H9 (cell line): ENCODE results near the gene ARAP1. TPM values are rescaled to one million over a fixed set of nuclear protein-coding genes. Genes with fewer than 3 reads are reported as not detected.

Experiments used
- DNase-seq: peaks from one replicate; pipeline ENCODE4 v3.0.0-alpha.2; 2017
- H2AFZ ChIP-seq: one replicate; pipeline ENCODE4 v1.6.1; 2013; ENCODE audit warnings: mild to moderate bottlenecking, low read length, control low read depth, moderate library complexity
- H2AK5ac ChIP-seq: 2 replicates; pipeline ENCODE4 v1.6.1; 2013; ENCODE audit warnings: low read length, control low read depth, mixed read lengths; ENCODE audit not compliant: insufficient read length
- H2BK120ac ChIP-seq: one replicate; pipeline ENCODE4 v1.6.1; 2013; ENCODE audit warnings: low read depth, mild to moderate bottlenecking, low read length, control low read depth, inconsistent platforms; ENCODE audit not compliant: poor library complexity, severe bottlenecking
- H2BK12ac ChIP-seq: 2 replicates; pipeline ENCODE4 v1.6.1; 2013; ENCODE audit warnings: low read length, control low read depth, mixed read lengths, low read depth; ENCODE audit not compliant: insufficient read length
- H2BK15ac ChIP-seq: 2 replicates; pipeline ENCODE4 v1.6.1; 2013; ENCODE audit warnings: low read depth, low read length, control low read depth
- H2BK20ac ChIP-seq: one replicate; pipeline ENCODE4 v1.6.1; 2013; ENCODE audit warnings: low read depth, mild to moderate bottlenecking, low read length, control low read depth, inconsistent platforms; ENCODE audit not compliant: poor library complexity, severe bottlenecking
- H2BK5ac ChIP-seq: 2 replicates; pipeline ENCODE4 v1.6.1; 2013; ENCODE audit warnings: low read length, control low read depth, mixed read lengths; ENCODE audit not compliant: insufficient read length
- H3K14ac ChIP-seq: 2 replicates; pipeline ENCODE4 v1.6.1; 2013; ENCODE audit warnings: low read length, control low read depth; ENCODE audit not compliant: insufficient read depth
- H3K18ac ChIP-seq: 2 replicates; pipeline ENCODE4 v1.6.1; 2013; ENCODE audit warnings: low read depth, mild to moderate bottlenecking, mixed read lengths, low read length, control low read depth; ENCODE audit not compliant: insufficient read length
- H3K23ac ChIP-seq: 2 replicates; pipeline ENCODE4 v1.6.1; 2013; ENCODE audit warnings: low read length, control low read depth, mixed read lengths, low read depth; ENCODE audit not compliant: insufficient read length
- H3K23me2 ChIP-seq: 2 replicates; pipeline ENCODE4 v1.6.1; 2013; ENCODE audit warnings: low read depth, mild to moderate bottlenecking, mixed read lengths, low read length, control low read depth; ENCODE audit not compliant: insufficient read length, poor library complexity, severe bottlenecking
- H3K27ac ChIP-seq: 2 replicates; pipeline ENCODE4 v1.5.1; 2013; ENCODE audit warnings: low read length, control low read depth, mixed read lengths, low read depth; ENCODE audit not compliant: insufficient read length
- H3K27me3 ChIP-seq: 2 replicates; pipeline ENCODE4 v1.6.1; 2013; ENCODE audit warnings: low read length, control low read depth, inconsistent platforms; ENCODE audit not compliant: insufficient read depth
- H3K4ac ChIP-seq: 2 replicates; pipeline ENCODE4 v1.6.1; 2013; ENCODE audit warnings: low read depth, mild to moderate bottlenecking, control low read depth, inconsistent platforms, low read length, moderate library complexity
- H3K4me1 ChIP-seq: 2 replicates; pipeline ENCODE4 v1.6.1; 2013; ENCODE audit warnings: low read length, control low read depth, inconsistent platforms; ENCODE audit not compliant: insufficient read depth
- H3K4me2 ChIP-seq: 2 replicates; pipeline ENCODE4 v1.6.1; 2013; ENCODE audit warnings: low read length, control low read depth, mixed read lengths; ENCODE audit not compliant: insufficient read length, insufficient read depth
- H3K56ac ChIP-seq: 2 replicates; pipeline ENCODE4 v1.6.1; 2013; ENCODE audit warnings: low read depth, mild to moderate bottlenecking, mixed read lengths, low read length, control low read depth; ENCODE audit not compliant: insufficient read length
- H3K79me1 ChIP-seq: 2 replicates; pipeline ENCODE4 v1.6.1; 2013; ENCODE audit warnings: low read depth, mild to moderate bottlenecking, moderate library complexity, low read length, control low read depth, inconsistent platforms; ENCODE audit not compliant: insufficient read depth, poor library complexity, severe bottlenecking
- H3K79me2 ChIP-seq: 2 replicates; pipeline ENCODE4 v1.6.1; 2013; ENCODE audit warnings: low read length, control low read depth, inconsistent platforms; ENCODE audit not compliant: insufficient read depth
- H3K9ac ChIP-seq: 2 replicates; pipeline ENCODE4 v1.6.1; 2013; ENCODE audit warnings: low read length, control low read depth, mixed read lengths; ENCODE audit not compliant: insufficient read length; ENCODE audit errors: extremely low read depth
- H3K9me3 ChIP-seq: one replicate; pipeline ENCODE4 v1.6.1; 2013; ENCODE audit warnings: low read depth, low read length, inconsistent platforms; ENCODE audit not compliant: control insufficient read depth
- H3T11ph ChIP-seq: one replicate; pipeline ENCODE4 v1.6.1; 2013; ENCODE audit warnings: mild to moderate bottlenecking, low read length, control low read depth, inconsistent platforms
- H4K20me1 ChIP-seq: one replicate; pipeline ENCODE4 v1.6.1; 2013; ENCODE audit not compliant: control insufficient read depth, insufficient read length, insufficient read depth
- H4K5ac ChIP-seq: 2 replicates; pipeline ENCODE4 v1.6.1; 2013; ENCODE audit warnings: low read depth, mild to moderate bottlenecking, mixed read lengths, low read length, control low read depth; ENCODE audit not compliant: insufficient read length
- H4K8ac ChIP-seq: replicated peaks from 2 replicates; pipeline ENCODE4 v1.6.1; 2013; ENCODE audit warnings: low read length, control low read depth, mixed read lengths, low read depth; ENCODE audit not compliant: insufficient read length
- H4K91ac ChIP-seq: 2 replicates; pipeline ENCODE4 v1.6.1; 2013; ENCODE audit warnings: low read depth, mild to moderate bottlenecking, moderate library complexity, mixed read lengths, low read length, control low read depth; ENCODE audit not compliant: insufficient read length
- H3K27ac Mint-ChIP-seq, 3 experiments: 2 replicates in 2 of 3; 3 replicates in 1 of 3; pipeline ENCODE4 v1.8.0; 2020 to 2021; ENCODE audit warnings: mixed read lengths in 3 of 3, mild to moderate bottlenecking in 1 of 3, moderate library complexity in 1 of 3
- H3K27me3 Mint-ChIP-seq: 2 replicates; pipeline ENCODE4 v1.8.0; 2021; ENCODE audit warnings: low read depth, mild to moderate bottlenecking, moderate library complexity, mixed read lengths
- H3K36me3 Mint-ChIP-seq, 3 experiments: 2 replicates in 2 of 3; 3 replicates in 1 of 3; pipeline ENCODE4 v1.8.0; 2020 to 2021; ENCODE audit warnings: low read depth in 3 of 3, mixed read lengths in 3 of 3; ENCODE audit not compliant: insufficient read depth in 1 of 3
- H3K4me1 Mint-ChIP-seq, 2 experiments: 2 replicates each; pipeline ENCODE4 v1.8.0; 2020; ENCODE audit warnings: mixed read lengths in 2 of 2
- H3K4me3 Mint-ChIP-seq, 2 experiments: 2 replicates in 1 of 2; 3 replicates in 1 of 2; pipeline ENCODE4 v1.8.0; 2020 to 2021; ENCODE audit warnings: mild to moderate bottlenecking in 2 of 2, mixed read lengths in 2 of 2, moderate library complexity in 1 of 2
- H3K9me3 Mint-ChIP-seq, 2 experiments: 2 replicates in 1 of 2; 3 replicates in 1 of 2; pipeline ENCODE4 v1.8.0; 2020; ENCODE audit warnings: mild to moderate bottlenecking in 2 of 2, mixed read lengths in 2 of 2, moderate library complexity in 1 of 2
- WGBS: extraction: QIAGEN DNeasy Blood & Tissue Kit; methylation state at CpG from one replicate; pipeline ENCODE4 v1.1.7; 2013; ENCODE audit warnings: missing lambda C conversion rate, low lambda C conversion rate, mixed read lengths; ENCODE audit not compliant: insufficient read length; ENCODE audit errors: extremely low coverage; 5-methylcytosine and 5-hydroxymethylcytosine counted together
- total RNA-seq: library from RNA; stranded (reverse); gene quantifications from 2 replicates; pipeline ENCODE4 v1.2.1, GENCODE V29; 2021
- TF ChIP-seq, protein P1 (sequence below): fragments of 200-600 bp; sonication (generic); conservative IDR thresholded peaks from 3 replicates; pipeline ENCODE4 v1.8.0; 2021; ENCODE audit warnings: antibody characterized with exemption, mild to moderate bottlenecking

The ARAP1 gene
- total RNA-seq, 1 experiment from 2014 or later = 59.4 TPM

GRCh38 chr11:72682238-72682857 is 69.9 kb downstream of the ARAP1 start:
- H3K9ac ChIP-seq = no peak overlapping the region
- Mint-ChIP-seq H3K36me3 (peaks cover 0 to 15% (median 5%) of the 10 kb centered on the region in 3 experiments; a peak in 4 of 7 replicates), H3K4me3 (no peak overlapping the region; a peak in 1 of 5 replicates), H3K4me1 (peaks cover 25 to 36% of the 10 kb centered on the region in 2 experiments), H3K27me3 (peaks cover 41% of the 10 kb centered on the region), H3K9me3 (no peaks in the 10 kb centered on the region; a peak in 1 of 5 replicates), H3K27ac (no peak overlapping the region)
- no peak overlapping the region for H3K14ac ChIP-seq
- TF ChIP-seq, protein P1, sequence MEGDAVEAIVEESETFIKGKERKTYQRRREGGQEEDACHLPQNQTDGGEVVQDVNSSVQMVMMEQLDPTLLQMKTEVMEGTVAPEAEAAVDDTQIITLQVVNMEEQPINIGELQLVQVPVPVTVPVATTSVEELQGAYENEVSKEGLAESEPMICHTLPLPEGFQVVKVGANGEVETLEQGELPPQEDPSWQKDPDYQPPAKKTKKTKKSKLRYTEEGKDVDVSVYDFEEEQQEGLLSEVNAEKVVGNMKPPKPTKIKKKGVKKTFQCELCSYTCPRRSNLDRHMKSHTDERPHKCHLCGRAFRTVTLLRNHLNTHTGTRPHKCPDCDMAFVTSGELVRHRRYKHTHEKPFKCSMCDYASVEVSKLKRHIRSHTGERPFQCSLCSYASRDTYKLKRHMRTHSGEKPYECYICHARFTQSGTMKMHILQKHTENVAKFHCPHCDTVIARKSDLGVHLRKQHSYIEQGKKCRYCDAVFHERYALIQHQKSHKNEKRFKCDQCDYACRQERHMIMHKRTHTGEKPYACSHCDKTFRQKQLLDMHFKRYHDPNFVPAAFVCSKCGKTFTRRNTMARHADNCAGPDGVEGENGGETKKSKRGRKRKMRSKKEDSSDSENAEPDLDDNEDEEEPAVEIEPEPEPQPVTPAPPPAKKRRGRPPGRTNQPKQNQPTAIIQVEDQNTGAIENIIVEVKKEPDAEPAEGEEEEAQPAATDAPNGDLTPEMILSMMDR = no peak
- no peak overlapping the region for H3K18ac ChIP-seq
- no peak overlapping the region for H4K8ac ChIP-seq
- no peaks in the 10 kb centered on the region for H4K20me1 ChIP-seq
- H3T11ph ChIP-seq = no peak overlapping the region
- no peak for DNase-seq
- no CpG with 5 or more reads among the region's 5 CpGs for WGBS
- H3K79me2 ChIP-seq = no peaks in the 10 kb centered on the region
- H3K4me2 ChIP-seq = no peak overlapping the region
- no peak overlapping the region for H3K23ac ChIP-seq
- no peaks in the 10 kb centered on the region for H3K23me2 ChIP-seq
- no peak overlapping the region for H2BK20ac ChIP-seq
- no peak overlapping the region for H2BK120ac ChIP-seq
- no peak overlapping the region for H4K5ac ChIP-seq
- H2AK5ac ChIP-seq = no peak overlapping the region
- H2BK12ac ChIP-seq = no peak overlapping the region
- H3K9me3 ChIP-seq = no peaks in the 10 kb centered on the region
- H3K4ac ChIP-seq = no peak overlapping the region
- no peak overlapping the region for H2BK5ac ChIP-seq
- no peaks in the 10 kb centered on the region; the same call in 1 of the 2 replicates for H3K27me3 ChIP-seq
- no peak overlapping the region for H2BK15ac ChIP-seq
- H3K79me1 ChIP-seq = no peaks in the 10 kb centered on the region
- H4K91ac ChIP-seq = no peak overlapping the region
- no peak overlapping the region for H3K27ac ChIP-seq
- H2AFZ ChIP-seq = no peak overlapping the region
- no peak overlapping the region for H3K56ac ChIP-seq
- H3K4me1 ChIP-seq = no peaks in the 10 kb centered on the region; the same call in 1 of the 2 replicates
